HG03159 (cell line): ENCODE results near the gene STARD3.
"Not testable (repeated sequence)": the region's sequence is repeated elsewhere in the genome, so short reads cannot be mapped to it uniquely, and the experiment has no call there.

Source experiments
- ATAC-seq: cut with Tn5 transposase; IDR thresholded peaks from one replicate; pipeline ENCODE4 v1.9.1; 2021; ENCODE audit warnings: mild to moderate bottlenecking, moderate library complexity; ENCODE audit not compliant: unreplicated experiment

The STARD3 gene

GRCh38 chr17:39706921-39707337 lies 70.0 kb downstream of the STARD3 start:
- no peak for ATAC-seq

DNA sequence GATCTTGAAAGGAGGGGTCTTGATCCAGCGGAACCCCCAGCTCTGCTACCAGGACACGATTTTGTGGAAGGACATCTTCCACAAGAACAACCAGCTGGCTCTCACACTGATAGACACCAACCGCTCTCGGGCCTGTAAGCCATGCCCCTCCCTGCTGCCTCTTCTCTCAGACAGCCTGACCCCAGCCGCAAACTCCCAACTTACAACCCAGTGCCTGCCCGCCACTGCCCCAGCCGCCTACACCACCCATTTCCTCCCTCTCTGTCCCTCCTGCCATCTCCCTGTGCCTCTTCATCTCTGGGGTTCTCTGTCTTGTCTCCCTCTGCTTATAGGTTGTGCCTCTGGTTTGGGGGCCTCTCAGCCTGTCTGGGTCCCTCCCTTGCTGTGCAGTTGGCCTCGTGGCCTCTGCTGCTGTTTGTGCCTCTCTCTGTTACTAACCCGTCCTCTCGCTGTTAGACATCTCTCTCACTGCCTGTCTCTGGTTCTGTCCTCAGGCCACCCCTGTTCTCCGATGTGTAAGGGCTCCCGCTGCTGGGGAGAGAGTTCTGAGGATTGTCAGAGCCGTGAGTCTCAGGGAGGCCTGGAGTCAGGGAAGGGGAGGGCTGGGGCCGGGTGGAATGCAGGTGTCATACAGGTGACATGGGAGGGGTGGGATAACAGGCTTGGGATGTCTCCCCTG lies 72.5 kb downstream of the STARD3 start:
- ATAC-seq = no peak

- no peak for ATAC-seq
Measured at GRCh38 chr17:39709998-39710964, 73.3 kb downstream of the STARD3 start.

GRCh38 chr17:39711071-39711470 lies 74.1 kb downstream of the STARD3 start:
- not testable (repeated sequence) for ATAC-seq

DNA sequence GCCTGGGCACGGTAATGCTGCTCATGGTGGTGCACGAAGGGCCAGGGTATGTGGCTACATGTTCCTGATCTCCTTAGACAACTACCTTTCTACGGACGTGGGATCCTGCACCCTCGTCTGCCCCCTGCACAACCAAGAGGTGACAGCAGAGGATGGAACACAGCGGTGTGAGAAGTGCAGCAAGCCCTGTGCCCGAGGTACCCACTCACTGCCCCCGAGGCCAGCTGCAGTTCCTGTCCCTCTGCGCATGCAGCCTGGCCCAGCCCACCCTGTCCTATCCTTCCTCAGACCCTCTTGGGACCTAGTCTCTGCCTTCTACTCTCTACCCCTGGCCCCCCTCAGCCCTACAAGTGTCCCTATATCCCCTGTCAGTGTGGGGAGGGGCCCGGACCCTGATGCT lies 74.9 kb downstream of the STARD3 start:
- ATAC-seq = no peak
